WTC11 (cell line): ENCODE data around the gene RITA1. TPM values are rescaled to one million over a fixed set of nuclear protein-coding genes. Genes with fewer than 3 reads are reported as not detected.

Experiments
- ATAC-seq: fragments of 200-7000 bp; cut with Tn5 transposase; 2 replicates; pipeline ENCODE4 v1.10.0; 2021; ENCODE audit warnings: mild to moderate bottlenecking, moderate library complexity
- CTCF ChIA-PET: fragments of 300-600 bp; sonication (Branson Sonifier 250); formaldehyde crosslinking; loops from one replicate; lab custom pipeline; 2021; ENCODE audit warnings: antibody characterized with exemption; lab: Charles Lee
- POLR2A ChIA-PET: fragments of 350-600 bp; sonication (Branson Sonifier 250); formaldehyde crosslinking; loops from one replicate; lab custom pipeline; 2021; ENCODE audit warnings: antibody characterized with exemption; lab: Charles Lee
- DNase-seq: peaks from one replicate; pipeline ENCODE4 v3.0.0; 2021; ENCODE audit warnings: low spot score
- H3K27ac Mint-ChIP-seq: 2 replicates; pipeline ENCODE4 v1.8.0; 2021; ENCODE audit warnings: mixed read lengths
- H3K27me3 Mint-ChIP-seq: 2 replicates; pipeline ENCODE4 v1.8.0; 2021; ENCODE audit warnings: low read depth, mild to moderate bottlenecking, moderate library complexity, mixed read lengths
- H3K36me3 Mint-ChIP-seq: 2 replicates; pipeline ENCODE4 v1.8.0; 2021; ENCODE audit warnings: mixed read lengths
- H3K4me1 Mint-ChIP-seq: 2 replicates; pipeline ENCODE4 v1.8.0; 2022; ENCODE audit warnings: mixed read lengths
- H3K4me3 Mint-ChIP-seq: 2 replicates; pipeline ENCODE4 v1.8.0; 2021; ENCODE audit warnings: mild to moderate bottlenecking, moderate library complexity, mixed read lengths
- H3K9me3 Mint-ChIP-seq: 2 replicates; pipeline ENCODE4 v1.8.0; 2021; ENCODE audit warnings: mixed read lengths
- AFF4 ChIP-seq: sonication (generic); formaldehyde crosslinking; IDR thresholded peaks from 2 replicates; pipeline ENCODE4 v1.8.1; 2023; ENCODE audit warnings: mild to moderate bottlenecking, missing genetic modification reagents, borderline replicate concordance
- ATF2 ChIP-seq: sonication (generic); formaldehyde crosslinking; IDR thresholded peaks from 2 replicates; pipeline ENCODE4 v1.8.1; 2022; ENCODE audit warnings: low read depth, missing genetic modification reagents, borderline replicate concordance
- CREB1 ChIP-seq: sonication (generic); formaldehyde crosslinking; IDR thresholded peaks from 2 replicates; pipeline ENCODE4 v1.8.0; 2023; ENCODE audit warnings: mild to moderate bottlenecking, missing genetic modification reagents
- CTCF ChIP-seq: fragments of 200-600 bp; IDR thresholded peaks from 2 replicates; pipeline ENCODE4 v1.8.0; 2022; ENCODE audit warnings: antibody characterized with exemption
- ESRRA ChIP-seq: sonication (generic); formaldehyde crosslinking; IDR thresholded peaks from 2 replicates; pipeline ENCODE4 v1.8.1; 2022; ENCODE audit warnings: mild to moderate bottlenecking, missing genetic modification reagents, borderline replicate concordance
- FOXP1 ChIP-seq: sonication (generic); formaldehyde crosslinking; IDR thresholded peaks from 2 replicates; pipeline ENCODE4 v1.8.0; 2022; ENCODE audit warnings: missing genetic modification reagents, mild to moderate bottlenecking, moderate library complexity, borderline replicate concordance
- FOXP4 ChIP-seq: sonication (generic); formaldehyde crosslinking; IDR thresholded peaks from 2 replicates; pipeline ENCODE4 v1.8.0; 2022; ENCODE audit warnings: mild to moderate bottlenecking, missing genetic modification reagents
- IRF1 ChIP-seq: sonication (generic); formaldehyde crosslinking; IDR thresholded peaks from 2 replicates; pipeline ENCODE4 v1.8.0; 2023; ENCODE audit warnings: missing genetic modification reagents
- IRF2 ChIP-seq: sonication (generic); formaldehyde crosslinking; IDR thresholded peaks from 2 replicates; pipeline ENCODE4 v1.8.0; 2022; ENCODE audit warnings: low read depth, missing genetic modification reagents, borderline replicate concordance
- JUN ChIP-seq: sonication (generic); formaldehyde crosslinking; IDR thresholded peaks from 2 replicates; pipeline ENCODE4 v1.8.0; 2023; ENCODE audit warnings: mild to moderate bottlenecking, missing genetic modification reagents
- MXD4 ChIP-seq: fragments of 250-450 bp; sonication (Bioruptor Pico); IDR thresholded peaks from 2 replicates; pipeline ENCODE4 v1.8.0; 2021; ENCODE audit warnings: mild to moderate bottlenecking, moderate library complexity, borderline replicate concordance
- NFYB ChIP-seq: sonication (generic); formaldehyde crosslinking; conservative IDR thresholded peaks from 2 replicates; pipeline ENCODE4 v1.8.0; 2022; ENCODE audit warnings: low read depth, missing genetic modification reagents
- SMAD3 ChIP-seq: sonication (generic); formaldehyde crosslinking; IDR thresholded peaks from 2 replicates; pipeline ENCODE4 v1.8.0; 2022; ENCODE audit warnings: missing genetic modification reagents, mild to moderate bottlenecking, borderline replicate concordance
- SMAD4 ChIP-seq: sonication (generic); formaldehyde crosslinking; IDR thresholded peaks from 2 replicates; pipeline ENCODE4 v1.8.0; 2022; ENCODE audit warnings: mild to moderate bottlenecking, missing genetic modification reagents
- TEAD4 ChIP-seq: sonication (generic); formaldehyde crosslinking; IDR thresholded peaks from 2 replicates; pipeline ENCODE4 v1.8.0; 2022; ENCODE audit warnings: mild to moderate bottlenecking, missing genetic modification reagents
- USF1 ChIP-seq: sonication (generic); formaldehyde crosslinking; IDR thresholded peaks from 2 replicates; pipeline ENCODE4 v1.8.0; 2022; ENCODE audit warnings: mild to moderate bottlenecking, missing genetic modification reagents
- ZMAT4 ChIP-seq: fragments of 250-450 bp; sonication (Bioruptor Pico); IDR thresholded peaks from 2 replicates; pipeline ENCODE4 v1.9.0; 2021; ENCODE audit warnings: mild to moderate bottlenecking
- ZNF121 ChIP-seq: sonication (generic); formaldehyde crosslinking; IDR thresholded peaks from 2 replicates; pipeline ENCODE4 v1.8.0; 2023; ENCODE audit warnings: missing genetic modification reagents
- ZNF219 ChIP-seq: sonication (generic); formaldehyde crosslinking; IDR thresholded peaks from 2 replicates; pipeline ENCODE4 v1.8.0; 2023; ENCODE audit warnings: missing genetic modification reagents, mild to moderate bottlenecking, borderline replicate concordance
- ZNF416 ChIP-seq: fragments of 250-450 bp; sonication (Bioruptor Pico); IDR thresholded peaks from 2 replicates; pipeline ENCODE4 v1.9.0; 2021; ENCODE audit warnings: mild to moderate bottlenecking, inconsistent platforms
- ZNF532 ChIP-seq: fragments of 250-450 bp; sonication (Bioruptor Pico); IDR thresholded peaks from 2 replicates; pipeline ENCODE4 v1.9.0; 2021; ENCODE audit warnings: mild to moderate bottlenecking, borderline replicate concordance
- total RNA-seq: library from RNA; stranded (reverse); gene quantifications from 3 replicates; pipeline ENCODE4 v1.2.3, GENCODE V29; 2021

Gene RITA1
- total RNA-seq, 1 experiment from 2014 or later = 29.3 TPM

GRCh38 chr12:113154351-113154973 is 31.1 kb upstream of the RITA1 start (continued):
- peak; percentile 85 for TF ChIP-seq FOXP4 (CRISPR knock-in tag)
- TF ChIP-seq CREB1 (CRISPR knock-in tag) = no peak
- TF ChIP-seq JUN (CRISPR knock-in tag) = no peak
- peak; percentile 87 for TF ChIP-seq FOXP1 (CRISPR knock-in tag)
- 0 out of 2 replicates have a peak, but pooled peaks have one; percentile 45 for TF ChIP-seq SMAD3 (CRISPR knock-in tag)
- no peak for TF ChIP-seq ZNF416
- TF ChIP-seq ESRRA = peak; percentile 71; the same call in 1 of the 2 replicates
- TF ChIP-seq ATF2 (CRISPR knock-in tag) = no peak
- TF ChIP-seq SMAD4 = no peak
- peak; percentile 49; the same call in 1 of the 2 replicates for TF ChIP-seq AFF4 (CRISPR knock-in tag)
- TF ChIP-seq ZNF219 = no peak
- TF ChIP-seq, all 79 proteins: peak for 21

GRCh38 chr12:113155060-113155459 is 30.5 kb upstream of the RITA1 start:
- CTCF ChIA-PET = interaction anchor here (0.6 to 7.3 kb wide), 9 partner anchors 10 to 162 kb away, joined by 3 to 181 read pairs (median 13); partner anchors contain the start of gene RASAL1
- no peak for ATAC-seq
- H3K9me3 Mint-ChIP-seq = no peaks in the 10 kb centered on the region
- peaks cover 16% of the 10 kb centered on the region for H3K36me3 Mint-ChIP-seq
- peaks cover 53% of the 10 kb centered on the region for H3K27me3 Mint-ChIP-seq
- no peak for TF ChIP-seq ZMAT4 (CRISPR knock-in tag)
- TF ChIP-seq CREB1 (CRISPR knock-in tag) = no peak
- TF ChIP-seq IRF1 (CRISPR knock-in tag) = no peak
- no peak for TF ChIP-seq ZNF121 (CRISPR knock-in tag)
- TF ChIP-seq ZNF532 (CRISPR knock-in tag) = no peak
- TF ChIP-seq TEAD4 (CRISPR knock-in tag) = no peak
- no peak for TF ChIP-seq CTCF
- no peak for TF ChIP-seq USF1 (CRISPR knock-in tag)
- TF ChIP-seq NFYB (CRISPR knock-in tag) = no peak
- TF ChIP-seq MXD4 = no peak
- TF ChIP-seq IRF2 (CRISPR knock-in tag) = no peak
- TF ChIP-seq, all 79 proteins: peak for 0
- DNase-seq = no peak
- peak overlapping the region; percentile 53 for H3K4me3 Mint-ChIP-seq
- peaks cover 13% of the 10 kb centered on the region for H3K4me1 Mint-ChIP-seq
- no peak overlapping the region for H3K27ac Mint-ChIP-seq
- POLR2A ChIA-PET = interaction anchor here (0.6 kb wide), 1 partner anchor 116 kb away, joined by 3 read pairs; no protein-coding TSS in a partner anchor
